Activated CD8-positive, alpha-beta T cell treated with anti-CD3 and anti-CD28 coated beads for 36 hours (primary cell): ENCODE results near the gene NPC1L1. TPM values are rescaled to one million over a fixed set of nuclear protein-coding genes. Genes with fewer than 3 reads are reported as not detected.
A peak's percentile ranks its signal among the peaks of the same experiment; 100 is the strongest.

Experiments
- ATAC-seq: fragments of 200-7000 bp; cut with Tn5 transposase; one replicate; pipeline ENCODE4 v1.10.0; 2021; ENCODE audit warnings: mild to moderate bottlenecking, moderate library complexity
- CTCF ChIA-PET: fragments of 350-600 bp; sonication (Branson Sonifier 250); formaldehyde crosslinking; loops from one replicate; lab custom pipeline; 2021; ENCODE audit warnings: antibody characterized with exemption; lab: Charles Lee
- POLR2A ChIA-PET: fragments of 350-600 bp; sonication (Branson Sonifier 250); formaldehyde crosslinking; loops from one replicate; lab custom pipeline; 2021; ENCODE audit warnings: antibody characterized with exemption; lab: Charles Lee
- DNase-seq: peaks from one replicate; pipeline ENCODE4 v3.0.0-alpha.2; 2020
- H3K27ac Mint-ChIP-seq: one replicate; pipeline ENCODE4 v1.8.0; 2021; ENCODE audit warnings: mild to moderate bottlenecking, mixed read lengths
- H3K27me3 Mint-ChIP-seq: one replicate; pipeline ENCODE4 v1.8.0; 2021; ENCODE audit warnings: mixed read lengths
- H3K36me3 Mint-ChIP-seq: one replicate; pipeline ENCODE4 v1.8.0; 2021; ENCODE audit warnings: low read depth, mixed read lengths
- H3K4me1 Mint-ChIP-seq: one replicate; pipeline ENCODE4 v1.8.0; 2021; ENCODE audit warnings: low read depth, mixed read lengths
- H3K4me3 Mint-ChIP-seq: one replicate; pipeline ENCODE4 v1.8.0; 2021; ENCODE audit warnings: mild to moderate bottlenecking, moderate library complexity, mixed read lengths
- H3K9me3 Mint-ChIP-seq: one replicate; pipeline ENCODE4 v1.8.0; 2021; ENCODE audit warnings: mixed read lengths
- intact Hi-C: fragments of 100-400 bp; cut with micrococcal nuclease; formaldehyde crosslinking; loops from one replicate; pipeline ENCODE4 v1.10.0; 2022
- total RNA-seq, 2 experiments: library from RNA; stranded (reverse); gene quantifications; one replicate each; pipeline ENCODE4 v1.2.3, GENCODE V29; 2021
- TF ChIP-seq, protein P1 (sequence below): fragments of 200-600 bp; IDR thresholded peaks from one replicate; pipeline ENCODE4 v1.8.0; 2022; ENCODE audit warnings: antibody characterized with exemption, mild to moderate bottlenecking

NPC1L1 gene
- total RNA-seq, 2 experiments from 2014 or later: 0.07 TPM; not detected in 1

DNA sequence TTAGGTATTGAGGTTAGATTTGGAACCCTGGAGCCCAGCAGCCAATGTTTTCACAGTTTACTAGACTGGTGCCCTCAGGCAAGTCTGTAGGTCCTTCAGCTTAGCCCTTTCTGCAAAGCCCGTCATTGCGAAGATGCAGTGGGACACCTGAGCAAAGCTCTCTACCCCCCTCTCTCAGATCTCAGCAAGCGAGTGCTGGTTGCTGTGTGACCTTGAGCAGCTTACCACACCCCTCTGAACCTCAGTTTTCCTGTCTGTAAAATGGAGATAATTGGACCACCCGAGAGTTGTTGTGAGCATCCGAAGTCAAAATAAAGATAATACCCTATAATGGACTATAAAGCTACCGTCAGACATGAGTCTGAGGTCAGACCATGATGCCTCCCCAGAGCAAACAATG lies 3.7 kb downstream of the NPC1L1 start:
- no peak for ATAC-seq
- intact Hi-C loops: no loop called here
- ChIA-PET POLR2A (no interaction called here), CTCF (no interaction called here)
- Mint-ChIP-seq H3K4me1 (no peaks in the 10 kb centered on the region), H3K9me3 (no peaks in the 10 kb centered on the region), H3K27ac (no peak overlapping the region), H3K4me3 (no peak overlapping the region), H3K27me3 (no peaks in the 10 kb centered on the region), H3K36me3 (no peaks in the 10 kb centered on the region)
- TF ChIP-seq, protein P1, sequence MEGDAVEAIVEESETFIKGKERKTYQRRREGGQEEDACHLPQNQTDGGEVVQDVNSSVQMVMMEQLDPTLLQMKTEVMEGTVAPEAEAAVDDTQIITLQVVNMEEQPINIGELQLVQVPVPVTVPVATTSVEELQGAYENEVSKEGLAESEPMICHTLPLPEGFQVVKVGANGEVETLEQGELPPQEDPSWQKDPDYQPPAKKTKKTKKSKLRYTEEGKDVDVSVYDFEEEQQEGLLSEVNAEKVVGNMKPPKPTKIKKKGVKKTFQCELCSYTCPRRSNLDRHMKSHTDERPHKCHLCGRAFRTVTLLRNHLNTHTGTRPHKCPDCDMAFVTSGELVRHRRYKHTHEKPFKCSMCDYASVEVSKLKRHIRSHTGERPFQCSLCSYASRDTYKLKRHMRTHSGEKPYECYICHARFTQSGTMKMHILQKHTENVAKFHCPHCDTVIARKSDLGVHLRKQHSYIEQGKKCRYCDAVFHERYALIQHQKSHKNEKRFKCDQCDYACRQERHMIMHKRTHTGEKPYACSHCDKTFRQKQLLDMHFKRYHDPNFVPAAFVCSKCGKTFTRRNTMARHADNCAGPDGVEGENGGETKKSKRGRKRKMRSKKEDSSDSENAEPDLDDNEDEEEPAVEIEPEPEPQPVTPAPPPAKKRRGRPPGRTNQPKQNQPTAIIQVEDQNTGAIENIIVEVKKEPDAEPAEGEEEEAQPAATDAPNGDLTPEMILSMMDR: no peak
- no peak for DNase-seq

DNA sequence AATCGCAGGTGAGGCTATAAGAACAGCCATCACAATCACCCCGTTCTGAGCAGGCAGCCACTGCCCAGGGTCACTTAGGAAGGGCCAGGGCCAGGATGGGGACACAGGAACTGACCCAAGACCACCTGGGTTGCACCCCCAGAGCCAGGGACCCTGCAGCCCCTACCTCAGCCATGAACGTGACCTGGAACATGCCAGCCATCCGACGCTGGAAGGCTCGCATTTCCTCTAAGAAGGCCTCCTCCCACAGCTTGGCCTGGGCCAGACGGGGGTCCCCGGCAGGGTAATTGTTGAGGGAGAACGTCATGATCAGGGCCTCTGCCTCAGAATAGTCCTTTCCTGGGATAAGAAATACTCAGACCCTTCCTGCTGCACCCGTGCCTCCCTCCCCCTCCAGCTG lies 5.0 kb downstream of the NPC1L1 start:
- intact Hi-C loops: no loop called here
- TF ChIP-seq, protein P1: no peak
- no peak for ATAC-seq
- no peak overlapping the region for H3K4me3 Mint-ChIP-seq
- H3K4me1 Mint-ChIP-seq: no peaks in the 10 kb centered on the region
- ChIA-PET POLR2A (no interaction called here), CTCF (interaction anchor here (2.7 to 3.1 kb wide), 3 partner anchors 10 to 29 kb away, joined by 15 to 19 read pairs (median 17); no protein-coding TSS in a partner anchor)
- H3K27ac Mint-ChIP-seq: no peak overlapping the region
- no peak for DNase-seq
- H3K27me3 Mint-ChIP-seq: no peaks in the 10 kb centered on the region
- H3K9me3 Mint-ChIP-seq: no peaks in the 10 kb centered on the region
- no peaks in the 10 kb centered on the region for H3K36me3 Mint-ChIP-seq

DNA sequence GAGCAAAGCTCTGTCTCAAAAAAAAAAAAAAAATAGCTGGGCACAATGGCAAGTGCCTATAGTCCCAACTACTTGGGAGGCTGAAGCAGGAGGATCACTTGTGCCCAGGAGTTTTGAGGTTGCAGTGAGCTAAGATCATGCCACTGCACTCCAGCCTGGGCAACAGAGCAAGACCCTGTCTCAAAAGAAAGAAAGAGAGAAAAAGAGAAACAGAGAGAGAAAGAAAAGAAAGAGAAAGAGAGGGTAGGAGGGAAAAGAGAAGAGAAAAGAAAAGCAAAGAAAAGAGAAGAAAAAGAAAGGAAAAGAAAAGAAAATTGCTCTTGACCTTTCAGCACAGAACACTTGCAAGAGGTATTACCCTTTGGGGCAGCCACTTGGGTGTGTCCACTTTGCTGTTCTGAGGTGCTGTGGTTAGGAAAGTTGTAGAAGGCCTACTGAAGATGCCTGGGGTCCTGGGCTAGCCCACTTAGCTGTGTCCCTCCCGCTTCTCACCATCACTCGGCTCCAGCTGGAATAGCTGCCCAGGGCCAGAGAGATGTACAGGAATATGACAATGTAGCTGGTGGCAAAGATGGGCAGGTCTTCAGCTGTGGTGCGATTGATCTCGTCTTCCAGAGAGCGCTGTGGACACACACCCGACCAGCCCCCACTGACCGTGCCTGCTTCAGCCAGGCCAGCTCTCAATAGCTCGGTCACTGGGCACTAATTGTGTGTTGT lies 5.6 kb downstream of the NPC1L1 start:
- Mint-ChIP-seq H3K4me3 (no peak overlapping the region), H3K27me3 (no peaks in the 10 kb centered on the region), H3K36me3 (no peaks in the 10 kb centered on the region), H3K4me1 (no peaks in the 10 kb centered on the region), H3K9me3 (no peaks in the 10 kb centered on the region), H3K27ac (no peak overlapping the region)
- DNase-seq (no peak), ATAC-seq (no peak)
- CTCF ChIA-PET: interaction anchor here (0.5 to 3.1 kb wide), 26 partner anchors 8 to 467 kb away, joined by 3 to 19 read pairs (median 5); partner anchors contain the start of gene NUDCD3
- POLR2A ChIA-PET: interaction anchor here (1.2 to 1.3 kb wide), 2 partner anchors 38 to 413 kb away, joined by 3 read pairs; partner anchors contain the start of genes DDX56 and POLD2
- intact Hi-C loops: no loop called here
- TF ChIP-seq, protein P1: no peak

DNA sequence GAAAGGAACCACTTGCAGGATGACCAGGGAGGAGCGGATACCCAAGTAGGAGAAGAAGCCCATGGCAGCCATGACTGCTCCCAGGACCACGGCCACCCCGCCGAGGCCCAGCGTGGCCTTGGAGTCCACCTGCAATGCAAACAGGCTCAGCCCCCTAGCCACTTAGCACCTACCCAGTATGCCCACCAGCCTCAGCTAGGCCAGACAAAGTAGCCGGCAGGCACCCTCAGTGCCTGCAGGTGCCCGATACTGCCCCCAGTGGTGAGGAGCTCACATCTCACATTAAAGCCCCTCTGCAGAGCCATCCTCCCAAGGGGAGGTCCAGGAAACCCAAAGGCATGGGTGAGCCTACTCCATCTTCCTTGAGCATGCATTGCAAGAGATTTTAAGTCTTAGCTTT lies 6.6 kb downstream of the NPC1L1 start:
- ATAC-seq: peak; percentile 98
- TF ChIP-seq, protein P1: peak; percentile 73
- no peaks in the 10 kb centered on the region for H3K4me1 Mint-ChIP-seq
- no peaks in the 10 kb centered on the region for H3K9me3 Mint-ChIP-seq
- CTCF ChIA-PET: interaction anchor here (0.5 to 3.1 kb wide), 42 partner anchors 8 to 466 kb away, joined by 3 to 19 read pairs (median 4); partner anchors contain the start of genes DDX56 and NUDCD3
- no peaks in the 10 kb centered on the region for H3K27me3 Mint-ChIP-seq
- no peak overlapping the region for H3K27ac Mint-ChIP-seq
- POLR2A ChIA-PET: interaction anchor here (1.2 to 1.3 kb wide), 2 partner anchors 39 to 412 kb away, joined by 3 read pairs; partner anchors contain the start of genes DDX56 and POLD2
- peak; percentile 70 for DNase-seq
- no peaks in the 10 kb centered on the region for H3K36me3 Mint-ChIP-seq
- intact Hi-C loops: no loop called here
- no peak overlapping the region for H3K4me3 Mint-ChIP-seq

DNA sequence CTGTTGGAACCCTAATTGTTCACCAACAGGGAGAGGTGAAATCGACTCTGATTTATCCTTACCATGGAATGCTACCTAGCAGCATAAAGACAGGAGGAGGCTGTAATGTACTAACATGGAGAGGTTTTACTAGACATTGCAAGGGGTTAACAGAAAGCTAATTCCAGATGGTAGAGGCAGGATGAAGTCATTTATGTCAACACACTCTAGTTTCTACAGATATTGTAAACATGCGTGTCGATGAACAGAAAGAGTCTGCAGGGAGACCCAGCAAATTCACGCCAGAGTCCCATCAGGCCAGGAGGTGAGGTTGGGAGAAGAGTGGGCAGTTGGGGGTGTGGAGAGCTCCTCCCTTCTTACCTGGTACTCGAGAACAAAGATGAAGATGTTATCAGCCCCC lies 7.0 kb downstream of the NPC1L1 start:
- Mint-ChIP-seq H3K9me3 (no peaks in the 10 kb centered on the region), H3K27ac (no peak overlapping the region), H3K36me3 (no peaks in the 10 kb centered on the region), H3K4me3 (no peak overlapping the region), H3K4me1 (no peaks in the 10 kb centered on the region), H3K27me3 (no peaks in the 10 kb centered on the region)
- intact Hi-C loops: no loop called here
- no peak for ATAC-seq
- CTCF ChIA-PET: interaction anchor here (1.0 to 3.1 kb wide), 30 partner anchors 8 to 293 kb away, joined by 3 to 19 read pairs (median 5); partner anchors contain the start of genes DDX56 and NUDCD3
- no peak for DNase-seq
- POLR2A ChIA-PET: no interaction called here
- TF ChIP-seq, protein P1: no peak
